ENCODE results near the gene SYTL3. TPM values are rescaled to one million over a fixed set of nuclear protein-coding genes. Genes with fewer than 3 reads are reported as not detected.
"Not testable (repeated sequence)": the region's sequence is repeated elsewhere in the genome, so short reads cannot be mapped to it uniquely, and the experiment has no call there.

SYTL3 gene
- total RNA-seq, 1 experiment from 2014 or later = 0.65 TPM

- Mint-ChIP-seq H3K27me3 (ENCODE audit: insufficient read depth, unreplicated experiment) (no peaks in the 10 kb centered on the region), H3K27ac (ENCODE audit: low read depth, unreplicated experiment) (peak overlapping the region; percentile 43), H3K4me1 (ENCODE audit: insufficient read depth, unreplicated experiment) (no peaks in the 10 kb centered on the region), H3K4me3 (ENCODE audit: unreplicated experiment) (no peak overlapping the region), H3K36me3 (ENCODE audit: insufficient read depth, unreplicated experiment) (peaks cover 66% of the 10 kb centered on the region), H3K9me3 (ENCODE audit: unreplicated experiment) (no peaks in the 10 kb centered on the region)
- ChIA-PET POLR2A (interaction anchor here (0.5 to 1.4 kb wide), 6 partner anchors 9 to 572 kb away, joined by 3 to 5 read pairs (median 3); no protein-coding TSS in a partner anchor), CTCF (interaction anchor here (0.7 to 2.7 kb wide), 6 partner anchors 8 to 130 kb away, joined by 3 to 5 read pairs (median 4); no protein-coding TSS in a partner anchor)
- TF ChIP-seq CTCF (IDR thresholded peaks at IDR 0.05; ENCODE audit: unreplicated experiment) = no peak
- no TSS peak for BruUV-seq (replicated peaks)
- intact Hi-C loops (cut with micrococcal nuclease) = no loop called here
- DNase-seq (ENCODE audit: unreplicated experiment) = no peak
Measured at GRCh38 chr6:158789115-158789917, 139.5 kb downstream of the SYTL3 start.

- BruUV-seq (replicated peaks) = no TSS peak
- CTCF ChIA-PET = interaction anchor here (2.0 to 5.9 kb wide), 2 partner anchors 10 to 181 kb away, joined by 9 to 38 read pairs; no protein-coding TSS in a partner anchor
- TF ChIP-seq CTCF (IDR thresholded peaks at IDR 0.05; ENCODE audit: unreplicated experiment) = no peak
- Mint-ChIP-seq H3K27ac (ENCODE audit: low read depth, unreplicated experiment) (no peak overlapping the region), H3K36me3 (ENCODE audit: insufficient read depth, unreplicated experiment) (peaks cover 54% of the 10 kb centered on the region), H3K4me3 (ENCODE audit: unreplicated experiment) (no peak overlapping the region), H3K4me1 (ENCODE audit: insufficient read depth, unreplicated experiment) (peaks cover 4% of the 10 kb centered on the region), H3K9me3 (ENCODE audit: unreplicated experiment) (no peaks in the 10 kb centered on the region), H3K27me3 (ENCODE audit: insufficient read depth, unreplicated experiment) (no peaks in the 10 kb centered on the region)
- no peak for DNase-seq (ENCODE audit: unreplicated experiment)
- POLR2A ChIA-PET = interaction anchor here (1.5 to 1.6 kb wide), 2 partner anchors 19 to 78 kb away, joined by 3 read pairs; no protein-coding TSS in a partner anchor
- intact Hi-C loops (cut with micrococcal nuclease) = no loop called here
Measured at GRCh38 chr6:158791274-158791855, 141.5 kb downstream of the SYTL3 start.

GRCh38 chr6:158792505-158792904 is 142.7 kb downstream of the SYTL3 start:
- ChIA-PET POLR2A (interaction anchor here (1.5 to 1.6 kb wide), 2 partner anchors 21 to 77 kb away, joined by 3 read pairs; no protein-coding TSS in a partner anchor), CTCF (interaction anchor here (0.6 to 5.9 kb wide), 13 partner anchors 11 to 1702 kb away, joined by 3 to 38 read pairs (median 4); no protein-coding TSS in a partner anchor)
- H3K9me3 Mint-ChIP-seq (ENCODE audit: unreplicated experiment); H3K4me3 Mint-ChIP-seq (ENCODE audit: unreplicated experiment); intact Hi-C loops (cut with micrococcal nuclease); H3K4me1 Mint-ChIP-seq (ENCODE audit: insufficient read depth, unreplicated experiment); H3K27me3 Mint-ChIP-seq (ENCODE audit: insufficient read depth, unreplicated experiment); BruUV-seq (replicated peaks); H3K27ac Mint-ChIP-seq (ENCODE audit: low read depth, unreplicated experiment); DNase-seq (ENCODE audit: unreplicated experiment): not testable (repeated sequence)
- H3K36me3 Mint-ChIP-seq (ENCODE audit: insufficient read depth, unreplicated experiment) = peaks cover 50% of the 10 kb centered on the region

GRCh38 chr6:158793432-158793831 is 143.6 kb downstream of the SYTL3 start:
- H3K4me1 Mint-ChIP-seq (ENCODE audit: insufficient read depth, unreplicated experiment) = peaks cover 15% of the 10 kb centered on the region
- DNase-seq (ENCODE audit: unreplicated experiment) = peak; percentile 71
- H3K36me3 Mint-ChIP-seq (ENCODE audit: insufficient read depth, unreplicated experiment) = peaks cover 43% of the 10 kb centered on the region
- peak; percentile 22 for TF ChIP-seq CTCF (IDR thresholded peaks at IDR 0.05; ENCODE audit: unreplicated experiment)
- H3K27me3 Mint-ChIP-seq (ENCODE audit: insufficient read depth, unreplicated experiment) = no peaks in the 10 kb centered on the region
- H3K4me3 Mint-ChIP-seq (ENCODE audit: unreplicated experiment) = no peak overlapping the region
- H3K27ac Mint-ChIP-seq (ENCODE audit: low read depth, unreplicated experiment) = no peak overlapping the region
- ChIA-PET CTCF (interaction anchor here (0.7 to 5.9 kb wide), 11 partner anchors 15 to 195 kb away, joined by 3 to 38 read pairs (median 4); no protein-coding TSS in a partner anchor), POLR2A (interaction anchor here (0.6 kb wide), 1 partner anchor 89 kb away, joined by 3 read pairs; no protein-coding TSS in a partner anchor)
- BruUV-seq (replicated peaks) = no TSS peak
- intact Hi-C loops (cut with micrococcal nuclease) = loop anchor here (1.0 kb wide), 2 partner anchors 89 to 179 kb away; no protein-coding TSS in a partner anchor
- H3K9me3 Mint-ChIP-seq (ENCODE audit: unreplicated experiment) = no peaks in the 10 kb centered on the region

All from MCF 10A (cell line).